GM12878 (cell line): ENCODE data around the gene FSTL4. TPM values are rescaled to one million over a fixed set of nuclear protein-coding genes. Genes with fewer than 3 reads are reported as not detected.

Experiments
- ATAC-seq: fragments of 200-7000 bp; cut with Tn5 transposase; 3 replicates; pipeline ENCODE4 v1.9.1; 2020; ENCODE audit warnings: mild to moderate bottlenecking, moderate library complexity
- BruUV-seq: library from RNA; stranded (reverse); fragments of 400-500 nt; replicated peaks from 2 replicates; lab custom pipeline; 2021; lab: Mats Ljungman, UMichigan
- CTCF ChIA-PET: fragments of 300-600 bp; sonication (Branson Sonifier 250); formaldehyde crosslinking; extraction: SDS; loops from one replicate; lab custom pipeline; 2021; ENCODE audit warnings: inconsistent platforms; lab: Yijun Ruan, JAX
- POLR2A ChIA-PET: fragments of 350-600 bp; formaldehyde crosslinking; extraction: SDS; loops from one replicate; lab custom pipeline; 2021; ENCODE audit warnings: inconsistent platforms; lab: Charles Lee
- RAD21 ChIA-PET: fragments of 300-600 bp; sonication (Branson Sonifier 250); formaldehyde crosslinking; loops from one replicate; lab custom pipeline; 2023; ENCODE audit warnings: antibody characterized with exemption; ENCODE audit not compliant: unreplicated experiment; lab: Charles Lee
- SMC1A ChIA-PET: fragments of 300-600 bp; sonication (Branson Sonifier 250); formaldehyde crosslinking; loops from one replicate; lab custom pipeline; 2023; ENCODE audit not compliant: unreplicated experiment, uncharacterized antibody; lab: Charles Lee
- DNase-seq: peaks from one replicate; pipeline ENCODE4 v3.0.0-alpha.2; 2011; ENCODE audit warnings: low read depth, low spot score
- FAIRE-seq: peaks from 3 replicates; lab custom pipeline; 2011; peaks lifted over from hg19 to GRCh38; lab: Jason Lieb, UNC
- H2AFZ ChIP-seq: 2 replicates; pipeline ENCODE4 v1.6.0; 2011; ENCODE audit warnings: low read depth, low read length, control low read depth; ENCODE audit not compliant: control insufficient read depth
- H3K27ac ChIP-seq: 2 replicates; pipeline ENCODE4 v1.5.1; 2011; ENCODE audit warnings: control low read depth; ENCODE audit not compliant: control insufficient read depth, insufficient read depth
- H3K27me3 ChIP-seq, 2 experiments: replicated peaks in 1 of 2; 2 replicates each; pipeline versions ENCODE4 v1.6.0 to v1.6.1; 2011; ENCODE audit warnings: low read length in 1 of 2; ENCODE audit not compliant: control insufficient read depth in 2 of 2, insufficient read depth in 2 of 2
- H3K36me3 ChIP-seq, 2 experiments: 2 replicates each; pipeline ENCODE4 v1.5.1; 2011; ENCODE audit warnings: low read length in 1 of 2; ENCODE audit not compliant: control insufficient read depth in 2 of 2, insufficient read depth in 2 of 2
- H3K4me1 ChIP-seq: 2 replicates; pipeline ENCODE4 v1.6.1; 2011; ENCODE audit warnings: mild to moderate bottlenecking, low read length, moderate library complexity, mixed read lengths; ENCODE audit not compliant: control insufficient read depth, insufficient read depth
- H3K4me2 ChIP-seq: 2 replicates; pipeline ENCODE4 v1.6.0; 2011; ENCODE audit warnings: control low read depth; ENCODE audit not compliant: control insufficient read depth, insufficient read depth
- H3K4me3 ChIP-seq: fragments of 200-600 bp; sonication (generic); 2 replicates; pipeline ENCODE4 v1.5.1; 2016
- H3K79me2 ChIP-seq: 2 replicates; pipeline ENCODE4 v1.6.0; 2011; ENCODE audit warnings: low read length; ENCODE audit not compliant: control insufficient read depth, insufficient read depth
- H3K9ac ChIP-seq: 2 replicates; pipeline ENCODE4 v1.8.0; 2011; ENCODE audit warnings: low read length, control low read depth, mixed read lengths; ENCODE audit not compliant: control insufficient read depth, insufficient read depth
- H3K9me3 ChIP-seq: replicated peaks from 3 replicates; pipeline ENCODE4 v1.5.1; 2011; ENCODE audit warnings: mild to moderate bottlenecking, low read length; ENCODE audit not compliant: control insufficient read depth, insufficient read depth
- H4K20me1 ChIP-seq: 2 replicates; pipeline ENCODE4 v1.6.0; 2011; ENCODE audit not compliant: control insufficient read depth, insufficient read depth
- BCL11A ChIP-seq: IDR thresholded peaks from 2 replicates; pipeline ENCODE4 v1.6.1; 2011; ENCODE audit warnings: low read depth, low read length
- BHLHE40 ChIP-seq, 2 experiments: fragments of 450-650 bp in 1 of 2; IDR thresholded peaks; 2 replicates each; pipeline ENCODE4 v1.6.1; 2011 to 2017; ENCODE audit warnings: low read depth in 2 of 2, borderline replicate concordance in 1 of 2, improper control_type of control experiment in 1 of 2, low read length in 1 of 2, mild to moderate bottlenecking in 1 of 2
- BMI1 ChIP-seq: fragments of 450-650 bp; IDR thresholded peaks from 2 replicates; pipeline ENCODE4 v1.6.1; 2016; ENCODE audit warnings: mild to moderate bottlenecking, moderate library complexity, borderline replicate concordance
- CHD4 ChIP-seq: fragments of 200-600 bp; sonication (generic); IDR thresholded peaks from 2 replicates; pipeline ENCODE4 v1.6.1; 2016; ENCODE audit warnings: mild to moderate bottlenecking
- DPF2 ChIP-seq: fragments of 450-650 bp; IDR thresholded peaks from 2 replicates; pipeline ENCODE4 v1.6.1; 2017; ENCODE audit warnings: mild to moderate bottlenecking
- EGR1 ChIP-seq, 2 experiments: IDR thresholded peaks; 1 replicate in 1 of 2; 2 replicates in 1 of 2; pipeline ENCODE4 v1.6.1; 2011 to 2012; ENCODE audit warnings: low read depth in 2 of 2, low read length in 2 of 2, borderline replicate concordance in 1 of 2, mild to moderate bottlenecking in 1 of 2, moderate library complexity in 1 of 2
- ETV6 ChIP-seq, 2 experiments: fragments of 450-650 bp in 1 of 2; IDR thresholded peaks in 1 of 2; conservative IDR thresholded peaks in 1 of 2; 2 replicates each; pipeline ENCODE4 v1.6.1; 2014; ENCODE audit warnings: antibody characterized with exemption in 1 of 2, borderline replicate concordance in 1 of 2, low read depth in 1 of 2, mild to moderate bottlenecking in 1 of 2, moderate library complexity in 1 of 2
- GABPA ChIP-seq: IDR thresholded peaks from 2 replicates; pipeline ENCODE4 v1.6.1; 2014; ENCODE audit warnings: antibody characterized with exemption, low read depth, mild to moderate bottlenecking, inconsistent platforms
- JUND ChIP-seq: IDR thresholded peaks from 2 replicates; pipeline ENCODE4 v1.6.1; 2012; ENCODE audit warnings: low read depth, mild to moderate bottlenecking, low read length, improper control_type of control experiment, moderate library complexity
- KLF5 ChIP-seq: fragments of 450-650 bp; IDR thresholded peaks from 2 replicates; pipeline ENCODE4 v1.6.1; 2014; ENCODE audit warnings: mild to moderate bottlenecking; ENCODE audit not compliant: partially characterized antibody
- NFYA ChIP-seq: IDR thresholded peaks from 2 replicates; pipeline ENCODE4 v1.6.1; 2011; ENCODE audit warnings: low read depth, mild to moderate bottlenecking, low read length, improper control_type of control experiment, borderline replicate concordance
- NR2C2 ChIP-seq: IDR thresholded peaks from 2 replicates; pipeline ENCODE4 v1.6.1; 2011; ENCODE audit warnings: borderline replicate concordance, low read depth; ENCODE audit not compliant: control insufficient read depth, insufficient read length
- PAX5 ChIP-seq: IDR thresholded peaks from 2 replicates; pipeline ENCODE4 v1.6.1; 2011; ENCODE audit warnings: low read depth, low read length, borderline replicate concordance
- SMC3 ChIP-seq: IDR thresholded peaks from 2 replicates; pipeline ENCODE4 v1.6.1; 2011; ENCODE audit warnings: low read length, improper control_type of control experiment, borderline replicate concordance
- SP1 ChIP-seq: IDR thresholded peaks from one replicate; pipeline ENCODE4 v1.6.1; 2011; ENCODE audit warnings: low read depth, low read length
- SUZ12 ChIP-seq: fragments of 200-600 bp; sonication (generic); IDR thresholded peaks from one replicate; pipeline ENCODE4 v1.6.1; 2018; ENCODE audit warnings: antibody characterized with exemption, mild to moderate bottlenecking; ENCODE audit not compliant: unreplicated experiment
- TAF1 ChIP-seq: IDR thresholded peaks from 2 replicates; pipeline ENCODE4 v1.6.1; 2011; ENCODE audit warnings: mild to moderate bottlenecking, low read depth, low read length, borderline replicate concordance
- USF1 ChIP-seq: IDR thresholded peaks from 2 replicates; pipeline ENCODE4 v1.6.1; 2011; ENCODE audit warnings: borderline replicate concordance, low read depth, mild to moderate bottlenecking, moderate library complexity, mixed read lengths, low read length; ENCODE audit not compliant: insufficient read depth; ENCODE audit errors: extremely low read length
- ZBTB33 ChIP-seq: fragments of 450-650 bp; IDR thresholded peaks from 2 replicates; pipeline ENCODE4 v1.6.1; 2017; ENCODE audit warnings: mild to moderate bottlenecking
- WGBS: methylation state at CpG from one replicate; pipeline ENCODE4 v1.1.6; 2016; ENCODE audit warnings: low lambda C conversion rate; ENCODE audit not compliant: insufficient replicate concordance, insufficient coverage; ENCODE audit errors: missing lambda C conversion rate; 5-methylcytosine and 5-hydroxymethylcytosine counted together
- in situ Hi-C: fragments of 300-500 bp; cut with MboI; formaldehyde crosslinking; loops from 9 replicates; pipeline ENCODE4 v1.14.3; 2018; ENCODE audit warnings: mixed read lengths
- intact Hi-C: fragments of 100-400 bp; cut with micrococcal nuclease; formaldehyde crosslinking; loops from one replicate; pipeline ENCODE4 v1.14.2; 2022; ENCODE audit not compliant: unreplicated experiment
- polyA plus RNA-seq, 11 experiments: library from polyadenylated mRNA; depleted of rRNA in 4 of 11; unstranded in 6 of 11; stranded (reverse) in 5 of 11; fragments of >200 nt; fragmentation: Nextera tagmentation in 4 of 11; fragmentation: Illumina TruSeq in 1 of 11; extraction: Ambion mirVana in 4 of 11; extraction: Trizol in 1 of 11; gene quantifications; 1 replicate in 1 of 11; 2 replicates in 10 of 11; pipeline versions ENCODE4 v1.2.1 to v1.2.3, GENCODE V29; 2011 to 2016; ENCODE audit warnings: inconsistent platforms in 2 of 11, missing spikeins in 2 of 11, low read depth in 1 of 11
- total RNA-seq, 4 experiments: library from RNA; depleted of rRNA in 3 of 4; stranded (reverse); fragments of >200 nt in 3 of 4; fragmentation: Illumina TruSeq in 1 of 4; extraction: Trizol in 1 of 4; gene quantifications; 2 replicates each; pipeline versions ENCODE4 v1.2.1 to v1.2.3, GENCODE V29; 2013 to 2021

The FSTL4 gene
- total and polyA plus RNA-seq, 10 of the 15 experiments (the other 5 are each of a cell fraction or from before 2014, with no cell fraction given) = 0.01 to 0.79 (median 0.21) TPM; not detected in 6

GRCh38 chr5:133526368-133526767, 86.0 kb downstream of the FSTL4 start:
- 42% methylated on average over 7 of the region's 7 CpGs for WGBS
- intact Hi-C loops (no loop called here), in situ Hi-C loops (no loop called here)
- Histone ChIP-seq H3K9me3 (no peaks in the 10 kb centered on the region), H3K79me2 (no peaks in the 10 kb centered on the region), H3K27ac (no peak overlapping the region), H3K4me1 (no peaks in the 10 kb centered on the region; the same call in 1 of the 2 replicates), H2AFZ (no peak overlapping the region), H3K9ac (no peak overlapping the region), H3K4me2 (no peak overlapping the region), H3K4me3 (no peak overlapping the region), H3K36me3 (no peaks in the 10 kb centered on the region), H3K27me3 (peaks cover 0 to 1% of the 10 kb centered on the region in 2 experiments; a peak in 2 of 4 replicates), H4K20me1 (no peaks in the 10 kb centered on the region; the same call in 1 of the 2 replicates)
- no peak for FAIRE-seq
- no TSS peak for BruUV-seq
- no peak for DNase-seq
- TF ChIP-seq SUZ12 = no peak
- no peak for TF ChIP-seq NR2C2
- no peak for TF ChIP-seq BMI1
- no peak for TF ChIP-seq CHD4
- no peak for TF ChIP-seq EGR1 (IDR thresholded peaks at IDR 0.05; ENCODE audit: borderline replicate concordance in 1 of 2, low read depth in 2 of 2, low read length in 2 of 2)
- TF ChIP-seq DPF2 = no peak
- TF ChIP-seq PAX5 = no peak
- no peak for TF ChIP-seq KLF5
- no peak for TF ChIP-seq USF1
- TF ChIP-seq NFYA = no peak
- TF ChIP-seq GABPA = no peak
- no peak for TF ChIP-seq TAF1
- no peak for TF ChIP-seq ZBTB33
- no peak for TF ChIP-seq SMC3
- TF ChIP-seq ETV6 (conservative IDR thresholded peaks at IDR 0.05 in 1 of 2, IDR thresholded peaks at IDR 0.05 in 1 of 2; ENCODE audit: borderline replicate concordance in 1 of 2, low read depth in 1 of 2) = no peak
- TF ChIP-seq BCL11A = no peak
- TF ChIP-seq JUND = no peak
- TF ChIP-seq BHLHE40 (IDR thresholded peaks at IDR 0.05; ENCODE audit: borderline replicate concordance in 1 of 2, low read depth in 2 of 2, low read length in 1 of 2) = no peak
- no peak for TF ChIP-seq SP1
- no peak for ATAC-seq
- CTCF ChIA-PET = interaction anchor here (0.9 to 2.0 kb wide), 2 partner anchors 27 to 103 kb away, joined by 4 read pairs; no protein-coding TSS in a partner anchor
- RAD21 ChIA-PET = no interaction called here
- SMC1A ChIA-PET = no interaction called here
- POLR2A ChIA-PET = no interaction called here
